Measurements from ENCODE around the gene RNF207.

Gene RNF207

DNA sequence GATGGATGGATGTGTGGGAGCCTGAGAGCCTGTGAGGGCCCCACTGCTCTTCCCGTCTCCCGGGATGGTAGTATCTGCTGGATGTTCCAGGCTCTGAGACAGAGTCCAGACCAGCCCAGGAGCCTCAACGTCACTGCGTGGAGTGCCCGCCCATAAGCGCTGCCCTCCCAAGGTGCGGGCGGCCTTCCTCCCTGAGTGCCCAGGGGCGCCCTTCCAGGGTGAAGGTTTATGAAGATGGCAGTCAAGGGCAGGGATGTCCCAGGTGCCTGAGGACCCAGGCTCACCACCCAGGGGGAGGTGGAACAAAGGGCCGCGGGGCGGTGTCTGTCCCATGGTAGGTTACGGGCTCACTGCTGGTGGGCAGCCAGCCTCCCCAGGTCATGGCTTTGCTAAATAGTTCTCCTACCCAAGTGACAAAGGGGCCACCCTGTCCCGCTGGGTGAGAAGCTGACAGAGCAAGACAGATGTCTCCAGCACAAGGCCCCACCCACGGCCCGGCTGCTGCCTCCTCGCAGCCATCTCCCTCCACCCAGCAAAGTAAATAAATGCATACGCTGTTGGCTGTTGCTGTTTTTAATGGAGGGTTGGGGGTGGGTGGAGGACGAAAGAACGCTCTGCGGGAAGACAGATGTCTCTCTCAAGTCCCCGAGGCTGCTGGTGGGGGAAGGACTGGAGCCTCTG, 63.9 kb downstream of the RNF207 start:
- no peak for ATAC-seq

DNA sequence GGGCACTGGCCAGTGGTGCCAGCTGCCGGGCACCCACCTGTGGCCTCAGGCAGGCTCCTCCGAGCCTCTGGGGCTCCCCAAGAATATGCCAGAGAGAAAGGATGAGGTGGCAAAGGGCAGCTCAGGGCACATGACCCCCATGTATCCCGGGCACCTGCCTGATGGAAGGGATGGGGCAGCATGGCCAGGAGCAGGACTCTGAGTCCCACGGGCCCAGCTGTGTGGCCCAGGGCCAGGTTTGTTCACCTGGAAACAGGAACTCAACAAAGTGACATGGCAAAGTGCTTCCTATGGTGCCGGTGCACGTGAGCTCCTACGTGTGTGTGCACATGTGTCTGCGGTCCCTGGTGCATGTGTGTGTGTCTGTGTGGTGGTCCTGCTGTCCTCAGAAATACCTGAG, 64.5 kb downstream of the RNF207 start:
- DNase-seq, result no peak
- no peak for ATAC-seq

More for the DNA sequence above, 63.9 kb downstream of the RNF207 start:
- no peak for DNase-seq
